ENCODE data around the gene C6. TPM values are rescaled to one million over a fixed set of nuclear protein-coding genes. Genes with fewer than 3 reads are reported as not detected.

The C6 gene
- total and polyA plus RNA-seq, 2 of the 8 experiments (the other 6 are each of a cell fraction or from before 2014, with no cell fraction given), result not detected

DNA sequence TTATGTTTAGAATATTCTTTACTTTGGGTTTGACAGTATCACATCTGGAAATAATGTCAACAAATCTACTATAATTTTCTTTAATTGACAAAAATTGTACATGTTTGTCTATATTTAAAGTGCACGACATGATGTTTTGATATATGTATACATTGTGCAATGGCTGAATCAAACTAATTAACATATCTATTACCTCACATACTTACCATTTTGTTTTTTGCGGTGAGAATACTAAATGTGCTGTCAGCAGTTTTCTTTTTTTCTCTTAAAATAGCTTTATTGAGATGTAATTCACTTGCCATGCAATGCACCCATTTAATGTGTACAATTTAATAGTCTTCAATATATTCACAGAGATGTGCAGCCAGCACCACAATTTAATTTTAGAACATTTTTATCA is 10.6 kb upstream of the C6 start:
- H3K36me3 ChIP-seq (ENCODE audit: control insufficient read depth in 2 of 4, insufficient read depth in 4 of 4, low read length in 3 of 4), result no peaks in the 10 kb centered on the region
- no peak overlapping the region for H3K27ac ChIP-seq (ENCODE audit: low read depth, low read length)
- H3K9me3 ChIP-seq (ENCODE audit: insufficient read depth in 2 of 2, low read depth in 1 of 2, low read length in 1 of 2), result no peaks in the 10 kb centered on the region
- H3K4me3 ChIP-seq (ENCODE audit: extremely low read depth in 1 of 4, insufficient read depth in 2 of 4, low read depth in 3 of 4, low read length in 4 of 4), result no peak overlapping the region
- H2BK15ac ChIP-seq (ENCODE audit: low read length), result no peak overlapping the region
- H4K5ac ChIP-seq (ENCODE audit: insufficient read length, low read depth, low read length), result no peak overlapping the region
- no peak overlapping the region for H3K23ac ChIP-seq (ENCODE audit: insufficient read length)
- H2BK12ac ChIP-seq (ENCODE audit: low read depth, low read length), result no peak overlapping the region
- H2BK120ac ChIP-seq (replicated peaks; ENCODE audit: low read depth, low read length), result no peak overlapping the region
- H3K56ac ChIP-seq (replicated peaks; ENCODE audit: insufficient read length, low read depth, low read length), result no peak overlapping the region
- no peak overlapping the region for H2AK5ac ChIP-seq (ENCODE audit: low read depth, low read length)
- no peak overlapping the region for H2BK5ac ChIP-seq (ENCODE audit: low read depth, low read length)
- H4K20me1 ChIP-seq (replicated peaks in 1 of 2; ENCODE audit: control insufficient read depth in 1 of 2, insufficient read depth in 2 of 2, low read length in 2 of 2), result no peaks in the 10 kb centered on the region
- peak; percentile 58 for FAIRE-seq
- no peak overlapping the region for H3K4ac ChIP-seq (replicated peaks; ENCODE audit: insufficient read length, low read depth, low read length)
- no peak overlapping the region for H3K18ac ChIP-seq (ENCODE audit: extremely low read depth, low read length)
- ChIA-PET POLR2A (ENCODE audit: partially characterized antibody) (no interaction called here), CTCF (ENCODE audit: partially characterized antibody) (no interaction called here)
- no peak overlapping the region for H4K91ac ChIP-seq (replicated peaks; ENCODE audit: insufficient read length, low read length)
- H3K4me2 ChIP-seq (ENCODE audit: insufficient read depth in 1 of 2, low read depth in 2 of 2, low read length in 2 of 2), result no peak overlapping the region
- WGBS, 2 experiments (ENCODE audit: extremely low coverage in 1 of 2, insufficient coverage in 1 of 2, insufficient read length in 1 of 2, insufficient replicate concordance in 2 of 2, low coverage in 1 of 2, low lambda C conversion rate in 2 of 2, missing lambda C conversion rate in 1 of 2), result 94% methylated on average over 2 of the region's 2 CpGs; no CpG with 5 or more reads in 1 of the 2 experiments
- H3K79me1 ChIP-seq (ENCODE audit: low read depth, low read length), result no peaks in the 10 kb centered on the region
- H3K23me2 ChIP-seq (ENCODE audit: low read depth, low read length), result no peaks in the 10 kb centered on the region
- TF ChIP-seq YY1 (IDR thresholded peaks at IDR 0.05; ENCODE audit: low read depth, low read length), result no peak
- no peak overlapping the region for H2AFZ ChIP-seq (ENCODE audit: low read length)
- H3K4me1 ChIP-seq (replicated peaks in 1 of 4; ENCODE audit: control insufficient read depth in 3 of 4, insufficient read depth in 4 of 4, low read length in 3 of 4), result peaks cover 0 to 9% (median 0%) of the 10 kb centered on the region in 4 experiments; a peak in 2 of 7 replicates
- no peak overlapping the region for H3K14ac ChIP-seq (ENCODE audit: insufficient read length)
- H2BK20ac ChIP-seq (ENCODE audit: low read length), result no peak overlapping the region
- no peak for DNase-seq (ENCODE audit: low read depth in 1 of 2, low spot score in 2 of 2)
- no peaks in the 10 kb centered on the region for H3K27me3 ChIP-seq (replicated peaks in 1 of 4; ENCODE audit: control insufficient read depth in 3 of 4, extremely low read depth in 1 of 4, insufficient read depth in 3 of 4, low read length in 3 of 4)
- H4K8ac ChIP-seq (ENCODE audit: extremely low read depth, insufficient read depth, low read length), result no peak overlapping the region
- no peak overlapping the region for H3K9ac ChIP-seq (replicated peaks in 1 of 4; ENCODE audit: extremely low read depth in 1 of 4, low read depth in 3 of 4, low read length in 3 of 4)
- H3K79me2 ChIP-seq (ENCODE audit: control insufficient read depth in 1 of 2, insufficient read depth in 2 of 2, low read length in 2 of 2), result no peaks in the 10 kb centered on the region

Measured in H1 (cell line).